Esophagus muscularis mucosa (tissue), 2 donors: ENCODE measurements around the gene TMEM271.

ENCODE experiments used
- EP300 ChIP-seq: sonication (generic); formaldehyde crosslinking; IDR thresholded peaks from one replicate; pipeline ENCODE4 v1.6.1; 2017; ENCODE audit warnings: antibody characterized with exemption
- POLR2A ChIP-seq: fragments of 450-650 bp; IDR thresholded peaks from one replicate; pipeline ENCODE4 v1.6.1; 2017; ENCODE audit warnings: antibody characterized with exemption, moderate library complexity, mild to moderate bottlenecking, low read depth

GRCh38 chr4:613126-613525 lies 37.0 kb upstream of the TMEM271 start:
- TF ChIP-seq EP300 (no peak), POLR2A (no peak)
